ENCODE results near the gene TMEM91. TPM values are rescaled to one million over a fixed set of nuclear protein-coding genes. Genes with fewer than 3 reads are reported as not detected.

TMEM91 gene
- total and polyA plus RNA-seq, 2 of the 13 experiments (the other 11 are each of a cell fraction or from before 2014, with no cell fraction given) = 6.3 to 10.3 TPM

- TF ChIP-seq SNAPC4 (CRISPR knock-in tag; IDR thresholded peaks at IDR 0.05) (no peak), ZHX1 (CRISPR knock-in tag; IDR thresholded peaks at IDR 0.05; ENCODE audit: low read depth) (no peak), TAF1 (CRISPR knock-in tag; IDR thresholded peaks at IDR 0.05) (peak; percentile 68), EEA1 (CRISPR knock-in tag; IDR thresholded peaks at IDR 0.05; ENCODE audit: borderline replicate concordance) (no peak), ZNF562 (CRISPR knock-in tag; IDR thresholded peaks at IDR 0.05; ENCODE audit: borderline replicate concordance) (no peak), ZNF547 (CRISPR knock-in tag; IDR thresholded peaks at IDR 0.05) (no peak), ARNTL (CRISPR knock-in tag; IDR thresholded peaks at IDR 0.05) (no peak), LBX2 (CRISPR knock-in tag; IDR thresholded peaks at IDR 0.05; ENCODE audit: borderline replicate concordance) (no peak), SIX1 (CRISPR knock-in tag; IDR thresholded peaks at IDR 0.05; ENCODE audit: borderline replicate concordance) (no peak), HDAC2 (CRISPR knock-in tag; IDR thresholded peaks at IDR 0.05) (no peak), CEBPG (CRISPR knock-in tag; IDR thresholded peaks at IDR 0.05) (no peak), NFYC (CRISPR knock-in tag; IDR thresholded peaks at IDR 0.05) (no peak), EP300 (IDR thresholded peaks at IDR 0.05; ENCODE audit: low read depth in 2 of 2, low read length in 2 of 2) (no peak), EP300 (CRISPR knock-in tag; IDR thresholded peaks at IDR 0.05; ENCODE audit: borderline replicate concordance) (no peak), TBX3 (IDR thresholded peaks at IDR 0.05; ENCODE audit: borderline replicate concordance) (no peak), GPN1 (CRISPR knock-in tag; IDR thresholded peaks at IDR 0.05; ENCODE audit: borderline replicate concordance) (no peak), IRF9 (CRISPR knock-in tag; IDR thresholded peaks at IDR 0.05; ENCODE audit: borderline replicate concordance) (no peak), GLI4 (CRISPR knock-in tag; IDR thresholded peaks at IDR 0.05; ENCODE audit: borderline replicate concordance) (no peak), U2AF1 (optimal IDR thresholded peaks at IDR 0.05; ENCODE audit: low read depth, low read length) (no peak), KLF11 (CRISPR knock-in tag; IDR thresholded peaks at IDR 0.05) (no peak), ZNF335 (CRISPR knock-in tag; IDR thresholded peaks at IDR 0.05) (peak; percentile 90), TP53 (CRISPR knock-in tag; conservative IDR thresholded peaks at IDR 0.05) (no peak)
These were observed 50.8 kb downstream of the TMEM91 start, which contains the start of gene B3GNT8 (continued) for GRCh38 chr19:41426952-41427646.

Data from HepG2 (cell line).